Measurements from ENCODE around the gene GLB1L3. TPM values are rescaled to one million over a fixed set of nuclear protein-coding genes. Genes with fewer than 3 reads are reported as not detected.

The GLB1L3 gene
- total and polyA plus RNA-seq, 3 donors from 2014 or later, result 13.2 to 21.3 (median 15.6) TPM

GRCh38 chr11:134248910-134249480 is 27.2 kb upstream of the GLB1L3 start:
- Histone ChIP-seq H3K4me1 (peaks cover 10% of the 10 kb centered on the region), H3K9me3 (no peaks in the 10 kb centered on the region), H3K27me3 (no peaks in the 10 kb centered on the region), H3K4me3 (no peak overlapping the region), H3K27ac (no peak overlapping the region), H3K36me3 (ENCODE audit: low read depth, missing control alignments) (no peaks in the 10 kb centered on the region)
- DNase-seq, result no peak
- TF ChIP-seq POLR2A (IDR thresholded peaks at IDR 0.05), result no peak
- no peak for TF ChIP-seq CTCF (IDR thresholded peaks at IDR 0.05)
- intact Hi-C loops (cut with DNase I; ENCODE audit: low total_unique reads), result no loop called here
- WGBS, 2 donors, result 66 to 72% methylated on average over 7 of the region's 7 CpGs

GRCh38 chr11:134250246-134250645 is 25.9 kb upstream of the GLB1L3 start:
- no peak overlapping the region for H3K4me3 ChIP-seq
- no peaks in the 10 kb centered on the region for H3K9me3 ChIP-seq
- no peak overlapping the region for H3K27ac ChIP-seq
- 91 to 93% methylated on average over 3 of the region's 3 CpGs for WGBS, 2 donors
- intact Hi-C loops (cut with DNase I; ENCODE audit: low total_unique reads), result no loop called here
- H3K36me3 ChIP-seq (ENCODE audit: low read depth, missing control alignments), result no peaks in the 10 kb centered on the region
- TF ChIP-seq POLR2A (IDR thresholded peaks at IDR 0.05), result no peak
- TF ChIP-seq CTCF (IDR thresholded peaks at IDR 0.05), result no peak
- no peak for DNase-seq
- peaks cover 10% of the 10 kb centered on the region for H3K4me1 ChIP-seq
- no peaks in the 10 kb centered on the region for H3K27me3 ChIP-seq

GRCh38 chr11:134250675-134251074 is 25.5 kb upstream of the GLB1L3 start:
- no peak for DNase-seq
- no peak overlapping the region for H3K4me3 ChIP-seq
- 89 to 90% methylated on average over 2 of the region's 2 CpGs for WGBS, 2 donors
- no peak overlapping the region for H3K27ac ChIP-seq
- intact Hi-C loops (cut with DNase I; ENCODE audit: low total_unique reads), result no loop called here
- H3K4me1 ChIP-seq, result peaks cover 10% of the 10 kb centered on the region
- H3K9me3 ChIP-seq, result no peaks in the 10 kb centered on the region
- no peak for TF ChIP-seq CTCF (IDR thresholded peaks at IDR 0.05)
- TF ChIP-seq POLR2A (IDR thresholded peaks at IDR 0.05), result no peak
- no peaks in the 10 kb centered on the region for H3K27me3 ChIP-seq
- H3K36me3 ChIP-seq (ENCODE audit: low read depth, missing control alignments), result no peaks in the 10 kb centered on the region

- no peaks in the 10 kb centered on the region for H3K9me3 ChIP-seq
- no peaks in the 10 kb centered on the region for H3K36me3 ChIP-seq (ENCODE audit: low read depth, missing control alignments)
- H3K27me3 ChIP-seq, result no peaks in the 10 kb centered on the region
- peak; percentile 46 for DNase-seq
- intact Hi-C loops (cut with DNase I; ENCODE audit: low total_unique reads), result no loop called here
- H3K4me1 ChIP-seq, result peaks cover 10% of the 10 kb centered on the region
- H3K27ac ChIP-seq, result peak overlapping the region; percentile 49 to 72
- peak overlapping the region; percentile 94 to 95 for H3K4me3 ChIP-seq
- WGBS, 2 donors, result 2 to 3% methylated on average over 27 of the region's 27 CpGs
- no peak for TF ChIP-seq CTCF (IDR thresholded peaks at IDR 0.05)
- TF ChIP-seq POLR2A (IDR thresholded peaks at IDR 0.05), result no peak
These were observed 23.6 kb upstream of the GLB1L3 start for GRCh38 chr11:134252346-134253187.
